Fibroblast of lung (primary cell): ENCODE measurements around the gene APP. TPM values are rescaled to one million over a fixed set of nuclear protein-coding genes. Genes with fewer than 3 reads are reported as not detected.
A peak's percentile ranks its signal among the peaks of the same experiment; 100 is the strongest.

Source experiments
- DNase-seq, 2 donors: peaks; one replicate each; pipeline versions ENCODE4 v3.0.0 to v3.0.0-alpha.2; 2010; ENCODE audit warnings: low read depth in 2 of 2
- H2AFZ ChIP-seq: 2 replicates; pipeline ENCODE4 v1.5.1; 2012; ENCODE audit warnings: low read length, control low read depth, inconsistent platforms
- H3K27ac ChIP-seq: 2 replicates; pipeline ENCODE4 v1.5.1; 2011; ENCODE audit warnings: low read length, control low read depth; ENCODE audit not compliant: insufficient read depth
- H3K27me3 ChIP-seq: 2 replicates; pipeline ENCODE4 v1.5.1; 2011; ENCODE audit warnings: mild to moderate bottlenecking, low read length; ENCODE audit not compliant: control insufficient read depth, insufficient read depth
- H3K36me3 ChIP-seq: 2 replicates; pipeline ENCODE4 v1.5.1; 2011; ENCODE audit warnings: low read length; ENCODE audit not compliant: control insufficient read depth, insufficient read depth
- H3K4me1 ChIP-seq: 2 replicates; pipeline ENCODE4 v1.5.1; 2011; ENCODE audit warnings: low read length; ENCODE audit not compliant: control insufficient read depth, insufficient read depth; ENCODE audit errors: extremely low read depth
- H3K4me2 ChIP-seq: 2 replicates; pipeline ENCODE4 v1.5.1; 2011; ENCODE audit warnings: low read length, control low read depth; ENCODE audit not compliant: insufficient read depth; ENCODE audit errors: extremely low read depth
- H3K4me3 ChIP-seq, 4 experiments: fragments of 200-600 bp in 1 of 4; sonication (generic) in 1 of 4; replicated peaks in 1 of 4; 2 replicates each; pipeline ENCODE4 v1.5.1; 2011 to 2016; ENCODE audit warnings: low read length in 4 of 4, low read depth in 3 of 4, mild to moderate bottlenecking in 3 of 4, control low read depth in 2 of 4, inconsistent platforms in 1 of 4, mixed read lengths in 1 of 4; ENCODE audit not compliant: insufficient read depth in 1 of 4; ENCODE audit errors: control extremely low read depth in 1 of 4
- H3K79me2 ChIP-seq: 2 replicates; pipeline ENCODE4 v1.5.1; 2012; ENCODE audit warnings: mild to moderate bottlenecking, low read length, inconsistent platforms; ENCODE audit not compliant: control insufficient read depth, insufficient read depth
- H3K9ac ChIP-seq: 2 replicates; pipeline ENCODE4 v1.5.1; 2011; ENCODE audit warnings: mild to moderate bottlenecking, low read length, control low read depth; ENCODE audit not compliant: insufficient read depth
- H3K9me3 ChIP-seq: 2 replicates; pipeline ENCODE4 v1.5.1; 2012; ENCODE audit warnings: low read depth, low read length; ENCODE audit not compliant: control insufficient read depth, insufficient read depth
- H4K20me1 ChIP-seq: 2 replicates; pipeline ENCODE4 v1.5.1; 2011; ENCODE audit warnings: low read length; ENCODE audit not compliant: control insufficient read depth, insufficient read depth; ENCODE audit errors: extremely low read depth
- EZH2 ChIP-seq: IDR thresholded peaks from 2 replicates; pipeline ENCODE4 v1.5.1; 2012; ENCODE audit warnings: low read length, control low read depth, mild to moderate bottlenecking; ENCODE audit errors: missing control alignments
- polyA plus RNA-seq, 2 donors: library from polyadenylated mRNA; depleted of rRNA in 1 of 2; stranded (reverse) in 1 of 2; unstranded in 1 of 2; fragments of >200 nt; gene quantifications; 2 replicates each; pipeline ENCODE4 v1.2.1, GENCODE V29; 2011 to 2012; ENCODE audit warnings: missing spikeins in 1 of 2
- total RNA-seq: library from RNA; depleted of rRNA; stranded (reverse); fragments of >200 nt; gene quantifications from 2 replicates; pipeline ENCODE4 v1.2.1, GENCODE V29; 2014
- TF ChIP-seq, protein P1 (sequence below), 2 donors: IDR thresholded peaks in 1 of 2; conservative IDR thresholded peaks in 1 of 2; 1 replicate in 1 of 2; 2 replicates in 1 of 2; pipeline ENCODE4 v1.5.1; 2011 to 2012; ENCODE audit warnings: low read length in 2 of 2, control low read depth in 1 of 2, inconsistent platforms in 1 of 2, low read depth in 1 of 2, mild to moderate bottlenecking in 1 of 2

Gene APP
- total and polyA plus RNA-seq, 2 donors (not counting 1 experiment from before 2014, with no cell fraction given) = 633 to 1,088 TPM

DNA sequence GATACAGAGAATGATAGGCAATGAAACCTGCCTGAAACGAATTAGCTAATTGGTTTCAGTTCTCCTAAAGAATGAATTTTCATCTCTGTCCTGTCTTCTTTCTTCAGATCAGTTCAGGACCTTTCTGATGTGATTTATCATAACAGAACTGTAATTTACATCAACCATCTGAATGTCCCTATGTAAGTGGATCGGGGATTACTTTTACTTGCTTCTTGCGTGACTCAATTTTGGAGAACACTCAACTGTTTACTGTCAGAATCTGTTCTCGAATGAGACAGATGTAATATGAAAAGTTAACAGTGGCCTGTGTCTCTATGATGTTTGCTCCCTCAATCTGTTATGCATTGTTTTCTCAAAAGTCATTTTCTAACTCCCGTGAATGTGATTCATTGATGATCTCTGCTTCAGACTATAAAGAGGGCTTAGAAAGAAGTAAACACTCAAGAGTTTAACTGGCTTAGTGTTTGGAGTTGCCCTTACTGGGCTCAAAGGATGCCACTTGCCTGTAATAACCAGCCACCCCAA is 324.8 kb downstream of the APP start:
- Histone ChIP-seq H4K20me1 (no peaks in the 10 kb centered on the region), H2AFZ (no peak overlapping the region), H3K4me1 (no peaks in the 10 kb centered on the region), H3K79me2 (no peaks in the 10 kb centered on the region), H3K27ac (no peak overlapping the region), H3K27me3 (no peaks in the 10 kb centered on the region), H3K9me3 (no peaks in the 10 kb centered on the region), H3K4me3 (no peak overlapping the region), H3K36me3 (no peaks in the 10 kb centered on the region), H3K4me2 (no peak overlapping the region), H3K9ac (no peak overlapping the region)
- no peak for DNase-seq
- TF ChIP-seq, protein P1, sequence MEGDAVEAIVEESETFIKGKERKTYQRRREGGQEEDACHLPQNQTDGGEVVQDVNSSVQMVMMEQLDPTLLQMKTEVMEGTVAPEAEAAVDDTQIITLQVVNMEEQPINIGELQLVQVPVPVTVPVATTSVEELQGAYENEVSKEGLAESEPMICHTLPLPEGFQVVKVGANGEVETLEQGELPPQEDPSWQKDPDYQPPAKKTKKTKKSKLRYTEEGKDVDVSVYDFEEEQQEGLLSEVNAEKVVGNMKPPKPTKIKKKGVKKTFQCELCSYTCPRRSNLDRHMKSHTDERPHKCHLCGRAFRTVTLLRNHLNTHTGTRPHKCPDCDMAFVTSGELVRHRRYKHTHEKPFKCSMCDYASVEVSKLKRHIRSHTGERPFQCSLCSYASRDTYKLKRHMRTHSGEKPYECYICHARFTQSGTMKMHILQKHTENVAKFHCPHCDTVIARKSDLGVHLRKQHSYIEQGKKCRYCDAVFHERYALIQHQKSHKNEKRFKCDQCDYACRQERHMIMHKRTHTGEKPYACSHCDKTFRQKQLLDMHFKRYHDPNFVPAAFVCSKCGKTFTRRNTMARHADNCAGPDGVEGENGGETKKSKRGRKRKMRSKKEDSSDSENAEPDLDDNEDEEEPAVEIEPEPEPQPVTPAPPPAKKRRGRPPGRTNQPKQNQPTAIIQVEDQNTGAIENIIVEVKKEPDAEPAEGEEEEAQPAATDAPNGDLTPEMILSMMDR (conservative IDR thresholded peaks at IDR 0.05 in 1 of 2, IDR thresholded peaks at IDR 0.05 in 1 of 2; ENCODE audit: low read depth in 1 of 2, low read length in 2 of 2) = no peak
- no peak for TF ChIP-seq EZH2

DNA sequence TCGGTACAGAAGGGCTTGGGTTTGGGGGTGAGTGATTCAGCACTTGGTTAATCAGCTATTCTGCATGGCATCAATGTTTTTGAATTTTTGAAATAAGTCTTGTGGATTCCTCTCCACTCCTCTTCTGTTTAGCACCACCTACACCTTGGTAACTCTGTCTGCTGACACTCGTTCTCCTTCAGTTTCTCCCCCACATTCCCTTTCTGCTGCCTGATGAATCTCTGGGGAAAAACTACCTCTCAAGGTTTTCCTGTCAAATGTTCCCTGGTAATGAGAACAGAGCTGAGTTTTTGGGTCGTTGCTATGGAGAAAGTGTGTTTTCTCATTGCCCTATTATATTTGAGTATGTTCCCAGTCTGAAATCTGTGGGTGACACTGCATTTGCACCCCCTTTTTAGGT is 327.6 kb downstream of the APP start:
- DNase-seq = no peak
- no peak overlapping the region for H2AFZ ChIP-seq
- H4K20me1 ChIP-seq = no peaks in the 10 kb centered on the region
- H3K4me3 ChIP-seq = no peak overlapping the region
- H3K27ac ChIP-seq = no peak overlapping the region
- TF ChIP-seq, protein P1 (conservative IDR thresholded peaks at IDR 0.05 in 1 of 2, IDR thresholded peaks at IDR 0.05 in 1 of 2; ENCODE audit: low read depth in 1 of 2, low read length in 2 of 2) = no peak
- TF ChIP-seq EZH2 = no peak
- no peaks in the 10 kb centered on the region for H3K27me3 ChIP-seq
- no peaks in the 10 kb centered on the region for H3K36me3 ChIP-seq
- no peak overlapping the region for H3K9ac ChIP-seq
- no peak overlapping the region for H3K4me2 ChIP-seq
- no peaks in the 10 kb centered on the region for H3K79me2 ChIP-seq
- no peaks in the 10 kb centered on the region for H3K9me3 ChIP-seq
- no peaks in the 10 kb centered on the region for H3K4me1 ChIP-seq

DNA sequence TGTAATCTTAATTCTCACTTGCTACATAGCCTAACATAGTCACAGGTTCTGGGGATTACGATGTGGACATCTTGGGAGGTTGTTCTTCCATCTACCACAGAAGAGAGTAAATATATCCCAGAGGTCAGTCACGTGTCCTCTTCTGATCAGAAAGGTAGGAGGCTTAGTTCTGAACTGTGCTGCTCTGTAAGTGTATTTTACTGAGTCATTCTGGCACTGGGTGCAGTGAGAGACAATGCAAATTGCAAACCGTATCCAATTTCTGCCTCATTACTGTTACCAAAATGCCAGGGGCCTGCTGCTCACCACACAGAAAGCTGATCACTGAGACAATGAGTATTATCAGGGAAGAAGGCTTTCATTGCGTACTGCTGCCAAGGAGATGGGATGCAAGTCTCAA is 331.8 kb downstream of the APP start:
- H2AFZ ChIP-seq = no peak overlapping the region
- H3K9ac ChIP-seq = no peak overlapping the region
- H3K4me1 ChIP-seq = no peaks in the 10 kb centered on the region
- no peaks in the 10 kb centered on the region for H3K9me3 ChIP-seq
- H3K4me2 ChIP-seq = no peak overlapping the region
- no peak overlapping the region for H3K27ac ChIP-seq
- no peaks in the 10 kb centered on the region for H4K20me1 ChIP-seq
- H3K36me3 ChIP-seq = no peaks in the 10 kb centered on the region
- peak; percentile 6 to 67 for DNase-seq
- H3K79me2 ChIP-seq = no peaks in the 10 kb centered on the region
- no peak overlapping the region for H3K4me3 ChIP-seq
- no peak for TF ChIP-seq EZH2
- no peaks in the 10 kb centered on the region for H3K27me3 ChIP-seq
